HCT116 (cell line): ENCODE results near the gene DHRS7B. TPM values are rescaled to one million over a fixed set of nuclear protein-coding genes. Genes with fewer than 3 reads are reported as not detected.

ENCODE experiments used
- ATAC-seq: fragments of 200-7000 bp; cut with Tn5 transposase; 2 replicates; pipeline ENCODE4 v1.9.1; 2020; ENCODE audit warnings: mild to moderate bottlenecking, moderate library complexity
- Bru-seq: library from RNA; stranded (reverse); fragments of 400-500 nt; gene quantifications from one replicate; lab custom pipeline; 2021; lab: Mats Ljungman, UMichigan
- BruChase-seq, 2 experiments: library from RNA; stranded (reverse); fragments of 400-500 nt; gene quantifications; one replicate each; lab custom pipeline; 2021; lab: Mats Ljungman, UMichigan
- BruUV-seq: library from RNA; stranded (reverse); fragments of 400-500 nt; replicated peaks from 2 replicates; lab custom pipeline; 2021; lab: Mats Ljungman, UMichigan
- CTCF ChIA-PET: fragments of 300-600 bp; sonication (Branson Sonifier 250); formaldehyde crosslinking; loops from one replicate; lab custom pipeline; 2021; ENCODE audit warnings: antibody characterized with exemption; lab: Charles Lee
- POLR2A ChIA-PET: fragments of 300-600, 350-600 bp; sonication (Branson Sonifier 250); formaldehyde crosslinking; loops from one replicate; lab custom pipeline; 2021; ENCODE audit warnings: antibody characterized with exemption; lab: Charles Lee
- RAD21 ChIA-PET, 2 experiments: fragments of 300-600 bp; sonication (Branson Sonifier 250); formaldehyde crosslinking; loops; one replicate each; lab custom pipeline; 2023; ENCODE audit warnings: low total read pairs in 2 of 2; ENCODE audit not compliant: uncharacterized antibody in 2 of 2, unreplicated experiment in 2 of 2, low non-redundant PET in 1 of 2; lab: Charles Lee
- DNase-seq: peaks from one replicate; pipeline ENCODE4 v3.0.0-alpha.2; 2010; ENCODE audit warnings: low read depth, low spot score
- H2AFZ ChIP-seq: fragments of 200-600 bp; shearing (Covaris generic), sonication (generic); 2 replicates; pipeline ENCODE4 v1.6.1; 2017; ENCODE audit warnings: low read depth, mixed run types, mixed read lengths, antibody characterized with exemption, low read length; ENCODE audit not compliant: poor library complexity, severe bottlenecking
- H3K27ac ChIP-seq: 2 replicates; pipeline ENCODE4 v1.5.1; 2012; ENCODE audit warnings: low read depth, low read length
- H3K27me3 ChIP-seq: fragments of 200-600 bp; sonication (generic); 2 replicates; pipeline ENCODE4 v1.6.1; 2016; ENCODE audit warnings: mixed run types, low read length, mixed read lengths; ENCODE audit not compliant: insufficient read depth
- H3K36me3 ChIP-seq, 2 experiments: fragments of 200-500 bp in 1 of 2; fragments of 200-600 bp in 1 of 2; sonication (Bioruptor generic) in 1 of 2; sonication (generic) in 1 of 2; 2 replicates each; pipeline versions ENCODE4 v1.5.1 to v1.6.1; 2014 to 2016; ENCODE audit warnings: low read length in 2 of 2, inconsistent platforms in 1 of 2, mixed read lengths in 1 of 2, mixed run types in 1 of 2; ENCODE audit not compliant: insufficient read depth in 2 of 2, control insufficient read depth in 1 of 2
- H3K4me1 ChIP-seq, 2 experiments: fragments of 200-600 bp in 1 of 2; sonication (generic) in 1 of 2; 2 replicates each; pipeline versions ENCODE4 v1.5.1 to v1.6.1; 2012 to 2017; ENCODE audit warnings: low read length in 2 of 2, inconsistent platforms in 1 of 2, mild to moderate bottlenecking in 1 of 2, mixed read lengths in 1 of 2, mixed run types in 1 of 2, moderate library complexity in 1 of 2; ENCODE audit not compliant: insufficient read depth in 2 of 2, control insufficient read depth in 1 of 2
- H3K4me2 ChIP-seq: fragments of 200-600 bp; sonication (generic); 2 replicates; pipeline ENCODE4 v1.6.1; 2017; ENCODE audit warnings: mixed run types, low read length, mixed read lengths
- H3K4me3 ChIP-seq, 2 experiments: fragments of 200-600 bp in 1 of 2; sonication (generic) in 1 of 2; replicated peaks in 1 of 2; 2 replicates each; pipeline ENCODE4 v1.5.1; 2011 to 2016; ENCODE audit warnings: low read length in 2 of 2, control low read depth in 1 of 2, low read depth in 1 of 2, mild to moderate bottlenecking in 1 of 2, mixed read lengths in 1 of 2, mixed run types in 1 of 2
- H3K79me2 ChIP-seq: fragments of 200-600 bp; sonication (generic); 2 replicates; pipeline ENCODE4 v1.6.1; 2017; ENCODE audit warnings: mild to moderate bottlenecking, mixed run types, low read length, moderate library complexity, mixed read lengths; ENCODE audit not compliant: insufficient read depth
- H3K9ac ChIP-seq: fragments of 200-600 bp; sonication (generic); 2 replicates; pipeline ENCODE4 v1.6.1; 2016; ENCODE audit warnings: low read length, mixed read lengths
- H3K9me2 ChIP-seq: fragments of 200-600 bp; sonication (generic), shearing (Covaris generic); 2 replicates; pipeline ENCODE4 v1.6.1; 2017; ENCODE audit warnings: mixed run types, mild to moderate bottlenecking, moderate library complexity; ENCODE audit not compliant: insufficient read depth
- H3K9me3 ChIP-seq, 2 experiments: fragments of 200-500 bp in 1 of 2; fragments of 200-600 bp in 1 of 2; sonication (Bioruptor generic) in 1 of 2; sonication (generic) in 1 of 2; 2 replicates each; pipeline ENCODE4 v1.6.1; 2014 to 2017; ENCODE audit warnings: low read length in 2 of 2, mixed read lengths in 2 of 2, inconsistent platforms in 1 of 2, low read depth in 1 of 2, mild to moderate bottlenecking in 1 of 2, mixed run types in 1 of 2, moderate library complexity in 1 of 2; ENCODE audit not compliant: control insufficient read depth in 1 of 2, insufficient read depth in 1 of 2
- H4K20me1 ChIP-seq: fragments of 200-600 bp; sonication (generic), shearing (Covaris generic); 2 replicates; pipeline ENCODE4 v1.6.1; 2017; ENCODE audit warnings: mixed run types, mild to moderate bottlenecking, moderate library complexity; ENCODE audit not compliant: insufficient read depth
- CBX3 ChIP-seq: IDR thresholded peaks from 2 replicates; pipeline ENCODE4 v1.6.1; 2012; ENCODE audit warnings: low read depth
- ELF1 ChIP-seq: IDR thresholded peaks from 2 replicates; pipeline ENCODE4 v1.6.1; 2012; ENCODE audit warnings: low read depth, borderline replicate concordance
- EZH2 ChIP-seq: fragments of 200-600 bp; sonication (generic); IDR thresholded peaks from 2 replicates; pipeline ENCODE4 v1.6.1; 2017; ENCODE audit warnings: antibody characterized with exemption, mixed run types
- EZH2phosphoT487 ChIP-seq: fragments of 200-600 bp; IDR thresholded peaks from 2 replicates; pipeline ENCODE4 v1.6.1; 2018; ENCODE audit warnings: antibody characterized with exemption, borderline replicate concordance
- FOSL1 ChIP-seq: IDR thresholded peaks from 2 replicates; pipeline ENCODE4 v1.6.1; 2012; ENCODE audit warnings: low read depth
- POLR2A ChIP-seq: IDR thresholded peaks from 2 replicates; pipeline ENCODE4 v1.7.0; 2011; ENCODE audit warnings: borderline replicate concordance; ENCODE audit not compliant: insufficient read depth, insufficient read length; ENCODE audit errors: extremely low read depth
- POLR2AphosphoS5 ChIP-seq: IDR thresholded peaks from 2 replicates; pipeline ENCODE4 v1.6.1; 2011; ENCODE audit warnings: mild to moderate bottlenecking, low read depth, low read length, moderate library complexity
- RAD21 ChIP-seq: IDR thresholded peaks from 2 replicates; pipeline ENCODE4 v1.6.1; 2012; ENCODE audit warnings: low read depth, mild to moderate bottlenecking
- SIN3A ChIP-seq: IDR thresholded peaks from 2 replicates; pipeline ENCODE4 v1.6.1; 2012; ENCODE audit warnings: low read depth
- SP1 ChIP-seq: IDR thresholded peaks from 2 replicates; pipeline ENCODE4 v1.6.1; 2012; ENCODE audit warnings: low read depth
- YY1 ChIP-seq: IDR thresholded peaks from 2 replicates; pipeline ENCODE4 v1.6.1; 2011; ENCODE audit warnings: low read length, low read depth, moderate library complexity, mild to moderate bottlenecking; ENCODE audit not compliant: insufficient replicate concordance; ENCODE audit errors: extremely low read depth
- ZFX ChIP-seq: fragments of 450-650 bp; IDR thresholded peaks from 2 replicates; pipeline ENCODE4 v1.6.1; 2017
- ZNF274 ChIP-seq: fragments of 200-500 bp; sonication (Bioruptor generic); IDR thresholded peaks from 2 replicates; pipeline ENCODE4 v1.6.1; 2014; ENCODE audit warnings: mild to moderate bottlenecking, low read depth, low read length, inconsistent platforms
- intact Hi-C: fragments of 100-400 bp; cut with micrococcal nuclease; formaldehyde crosslinking; loops from 2 replicates; pipeline ENCODE4 v1.10.0; 2022
- long read RNA-seq: library from polyadenylated mRNA; unstranded; transcript quantifications from one replicate; pipeline ENCODE4 v2.0.0, GENCODE V29; 2021; ENCODE audit not compliant: unreplicated experiment
- polyA plus RNA-seq: library from polyadenylated mRNA; unstranded; fragments of >200 nt; gene quantifications from 2 replicates; pipeline ENCODE4 v1.2.1, GENCODE V29; 2012; ENCODE audit warnings: missing spikeins
- total RNA-seq: library from RNA; stranded (reverse); gene quantifications from one replicate; pipeline ENCODE4 v1.2.1, GENCODE V29; 2021; ENCODE audit not compliant: unreplicated experiment
- TF ChIP-seq, protein P1 (sequence below), 3 experiments: fragments of 200-600 bp in 1 of 3; sonication (generic) in 1 of 3; IDR thresholded peaks in 2 of 3; conservative IDR thresholded peaks in 1 of 3; 2 replicates each; pipeline ENCODE4 v1.5.1; 2012 to 2017; ENCODE audit warnings: low read depth in 2 of 3, low read length in 2 of 3, antibody characterized with exemption in 1 of 3, borderline replicate concordance in 1 of 3, control low read depth in 1 of 3, mild to moderate bottlenecking in 1 of 3, mixed read lengths in 1 of 3, mixed run types in 1 of 3, moderate library complexity in 1 of 3; ENCODE audit not compliant: insufficient read depth in 1 of 3
- TF ChIP-seq, protein P2 (sequence below): IDR thresholded peaks from 2 replicates; pipeline ENCODE4 v1.6.1; 2012
- TF ChIP-seq, protein P3 (sequence below): IDR thresholded peaks from 2 replicates; pipeline ENCODE4 v1.6.1; 2011; ENCODE audit warnings: mild to moderate bottlenecking, low read length, moderate library complexity; ENCODE audit not compliant: insufficient replicate concordance; ENCODE audit errors: extremely low read depth

DHRS7B gene, protein sequence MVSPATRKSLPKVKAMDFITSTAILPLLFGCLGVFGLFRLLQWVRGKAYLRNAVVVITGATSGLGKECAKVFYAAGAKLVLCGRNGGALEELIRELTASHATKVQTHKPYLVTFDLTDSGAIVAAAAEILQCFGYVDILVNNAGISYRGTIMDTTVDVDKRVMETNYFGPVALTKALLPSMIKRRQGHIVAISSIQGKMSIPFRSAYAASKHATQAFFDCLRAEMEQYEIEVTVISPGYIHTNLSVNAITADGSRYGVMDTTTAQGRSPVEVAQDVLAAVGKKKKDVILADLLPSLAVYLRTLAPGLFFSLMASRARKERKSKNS
- total RNA-seq (19.6 TPM), Bru-seq, nascent RNA (percentile 64 among the genes with signal in this experiment), BruChase-seq, experiment 1, labeled RNA remaining after a 6-hour chase (percentile 56 among the genes with signal in this experiment), BruChase-seq, experiment 2, labeled RNA remaining after a 2-hour chase (percentile 56 among the genes with signal in this experiment)
- 27.4 and 30.0 TPM in 2 replicates for polyA plus RNA-seq
- long read RNA-seq, transcript DHRS7B-202 (7 exons, 2,175 nt), result major isoform, 22 of 35 reads
- long read RNA-seq, transcript DHRS7B-207 (1 exons, 1,910 nt), result minor isoform, 6 of 35 reads
- long read RNA-seq, partial matches to known transcripts, result 1 of 35 reads
- long read RNA-seq, other reads (novel, unspliced or antisense), result 6 of 35 reads

DNA sequence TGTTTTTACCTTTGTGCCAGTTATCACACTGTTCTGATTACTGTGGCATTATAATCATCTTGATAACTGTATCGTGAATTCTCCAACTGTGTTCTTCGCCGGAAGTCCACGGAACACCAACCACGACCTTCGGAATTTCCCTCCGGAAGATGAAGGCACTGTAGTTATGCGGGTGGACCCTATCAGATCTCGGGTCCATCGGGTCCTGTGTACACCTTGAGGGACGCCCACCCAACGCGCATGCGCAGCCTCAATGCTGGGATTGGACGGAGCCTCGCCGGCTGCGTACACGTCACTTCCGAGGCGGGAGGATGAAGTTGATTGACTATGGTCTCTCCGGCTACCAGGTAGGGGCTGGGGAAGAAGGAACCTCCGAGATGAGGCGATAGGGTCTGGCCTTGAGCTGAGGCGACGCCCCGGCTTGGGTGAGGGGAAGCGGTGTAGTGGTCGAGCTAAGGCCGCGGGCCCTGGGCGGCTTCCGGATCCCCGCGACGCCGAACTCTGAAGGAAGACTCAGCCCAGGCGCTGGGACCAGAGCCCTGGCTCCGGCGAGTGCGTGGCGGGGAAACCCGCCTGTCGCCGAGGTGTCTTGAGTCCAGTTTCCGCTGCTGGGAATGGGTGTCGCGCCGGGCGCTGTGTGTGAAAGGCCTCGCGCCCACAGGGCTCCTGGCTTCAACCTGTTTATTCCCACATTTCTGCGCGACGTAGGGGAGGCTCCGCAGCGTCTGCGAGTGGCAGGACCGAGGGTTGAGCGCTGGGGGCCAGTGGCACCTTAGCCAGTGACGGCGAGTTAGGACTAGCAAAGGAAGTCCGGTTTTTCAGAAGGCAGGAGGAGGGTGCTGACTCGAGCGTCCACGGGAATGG is at the start of gene DHRS7B:
TSS of gene DHRS7B (plus strand) at position 320 of the 864 bp plus-strand sequence. CDS start at position 328, 8 bp downstream.
- peak within 1 kb of the TSS; percentile 64 for H3K27ac ChIP-seq
- ChIA-PET RAD21 (no interaction called here), CTCF (interaction anchor here (3.0 kb wide), 1 partner anchor 7 kb away, joined by 16 read pairs; no protein-coding TSS in a partner anchor), POLR2A (interaction anchor here (1.0 kb wide), 1 partner anchor 84 kb away, joined by 3 read pairs; the partner anchor contains the start of gene USP22)
- H3K79me2 ChIP-seq, result peaks cover 40% of the 10 kb centered on the region
- BruUV-seq, result TSS peak; percentile 92
- peaks cover 8 to 16% of the 10 kb centered on the region in 2 experiments for H3K4me1 ChIP-seq
- H3K9ac ChIP-seq, result peak within 1 kb of the TSS; percentile 83
- ATAC-seq (peak; percentile 94), DNase-seq (peak; percentile 95)
- peak within 1 kb of the TSS; percentile 76 to 94 for H3K4me3 ChIP-seq
- no peaks in the 10 kb centered on the region for H3K36me3 ChIP-seq
- no peaks in the 10 kb centered on the region for H3K9me3 ChIP-seq
- peak within 1 kb of the TSS; percentile 89 for H3K4me2 ChIP-seq
- intact Hi-C loops, result loop anchor here (2.0 to 5.0 kb wide), 2 partner anchors 325 to 386 kb away; no protein-coding TSS in a partner anchor
- peak within 1 kb of the TSS; percentile 83 for H2AFZ ChIP-seq
- H3K27me3 ChIP-seq, result no peaks in the 10 kb centered on the region
- H4K20me1 ChIP-seq, result no peaks in the 10 kb centered on the region
- H3K9me2 ChIP-seq, result no peaks in the 10 kb centered on the region
- TF ChIP-seq FOSL1 (no peak), SP1 (peak; percentile 80), ELF1 (no peak), SIN3A (peak; percentile 69; the same call in 1 of the 2 replicates), EZH2 (no peak), CBX3 (no peak), RAD21 (no peak), ZNF274 (no peak), POLR2A (peak; percentile 81), POLR2AphosphoS5 (peak; percentile 80), ZFX (peak; percentile 40; the same call in 1 of the 2 replicates), EZH2phosphoT487 (no peak), YY1 (peak; percentile 17)
- TF ChIP-seq, protein P1, sequence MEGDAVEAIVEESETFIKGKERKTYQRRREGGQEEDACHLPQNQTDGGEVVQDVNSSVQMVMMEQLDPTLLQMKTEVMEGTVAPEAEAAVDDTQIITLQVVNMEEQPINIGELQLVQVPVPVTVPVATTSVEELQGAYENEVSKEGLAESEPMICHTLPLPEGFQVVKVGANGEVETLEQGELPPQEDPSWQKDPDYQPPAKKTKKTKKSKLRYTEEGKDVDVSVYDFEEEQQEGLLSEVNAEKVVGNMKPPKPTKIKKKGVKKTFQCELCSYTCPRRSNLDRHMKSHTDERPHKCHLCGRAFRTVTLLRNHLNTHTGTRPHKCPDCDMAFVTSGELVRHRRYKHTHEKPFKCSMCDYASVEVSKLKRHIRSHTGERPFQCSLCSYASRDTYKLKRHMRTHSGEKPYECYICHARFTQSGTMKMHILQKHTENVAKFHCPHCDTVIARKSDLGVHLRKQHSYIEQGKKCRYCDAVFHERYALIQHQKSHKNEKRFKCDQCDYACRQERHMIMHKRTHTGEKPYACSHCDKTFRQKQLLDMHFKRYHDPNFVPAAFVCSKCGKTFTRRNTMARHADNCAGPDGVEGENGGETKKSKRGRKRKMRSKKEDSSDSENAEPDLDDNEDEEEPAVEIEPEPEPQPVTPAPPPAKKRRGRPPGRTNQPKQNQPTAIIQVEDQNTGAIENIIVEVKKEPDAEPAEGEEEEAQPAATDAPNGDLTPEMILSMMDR (IDR thresholded peaks at IDR 0.05 in 2 of 3, conservative IDR thresholded peaks at IDR 0.05 in 1 of 3; ENCODE audit: borderline replicate concordance in 1 of 3, insufficient read depth in 1 of 3, low read depth in 2 of 3, low read length in 2 of 3), result no peak
- TF ChIP-seq, protein P2, sequence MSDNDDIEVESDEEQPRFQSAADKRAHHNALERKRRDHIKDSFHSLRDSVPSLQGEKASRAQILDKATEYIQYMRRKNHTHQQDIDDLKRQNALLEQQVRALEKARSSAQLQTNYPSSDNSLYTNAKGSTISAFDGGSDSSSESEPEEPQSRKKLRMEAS, result peak; percentile 63
- TF ChIP-seq, protein P3, sequence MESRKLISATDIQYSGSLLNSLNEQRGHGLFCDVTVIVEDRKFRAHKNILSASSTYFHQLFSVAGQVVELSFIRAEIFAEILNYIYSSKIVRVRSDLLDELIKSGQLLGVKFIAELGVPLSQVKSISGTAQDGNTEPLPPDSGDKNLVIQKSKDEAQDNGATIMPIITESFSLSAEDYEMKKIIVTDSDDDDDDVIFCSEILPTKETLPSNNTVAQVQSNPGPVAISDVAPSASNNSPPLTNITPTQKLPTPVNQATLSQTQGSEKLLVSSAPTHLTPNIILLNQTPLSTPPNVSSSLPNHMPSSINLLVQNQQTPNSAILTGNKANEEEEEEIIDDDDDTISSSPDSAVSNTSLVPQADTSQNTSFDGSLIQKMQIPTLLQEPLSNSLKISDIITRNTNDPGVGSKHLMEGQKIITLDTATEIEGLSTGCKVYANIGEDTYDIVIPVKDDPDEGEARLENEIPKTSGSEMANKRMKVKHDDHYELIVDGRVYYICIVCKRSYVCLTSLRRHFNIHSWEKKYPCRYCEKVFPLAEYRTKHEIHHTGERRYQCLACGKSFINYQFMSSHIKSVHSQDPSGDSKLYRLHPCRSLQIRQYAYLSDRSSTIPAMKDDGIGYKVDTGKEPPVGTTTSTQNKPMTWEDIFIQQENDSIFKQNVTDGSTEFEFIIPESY, result no peak
